Astrocyte (in vitro differentiated cells and primary cell): ENCODE data around the gene RTL10. TPM values are rescaled to one million over a fixed set of nuclear protein-coding genes. Genes with fewer than 3 reads are reported as not detected.

Experiments
- DNase-seq: peaks from one replicate; pipeline ENCODE4 v3.0.0-alpha.2; 2010; ENCODE audit warnings: low read depth
- FAIRE-seq: peaks from 2 replicates; lab custom pipeline; 2011; peaks lifted over from hg19 to GRCh38; lab: Jason Lieb, UNC
- H2AFZ ChIP-seq: 2 replicates; pipeline ENCODE4 v1.6.0; 2012; ENCODE audit warnings: low read depth, low read length, inconsistent platforms
- H3K27ac ChIP-seq: 2 replicates; pipeline ENCODE4 v1.5.1; 2011; ENCODE audit warnings: low read depth, low read length, inconsistent platforms
- H3K27me3 ChIP-seq: 2 replicates; pipeline ENCODE4 v1.6.0; 2011; ENCODE audit warnings: low read length, inconsistent platforms; ENCODE audit not compliant: insufficient read depth
- H3K36me3 ChIP-seq: 2 replicates; pipeline ENCODE4 v1.5.1; 2011; ENCODE audit warnings: low read length, inconsistent platforms; ENCODE audit not compliant: insufficient read depth
- H3K4me1 ChIP-seq: 2 replicates; pipeline ENCODE4 v1.5.1; 2011; ENCODE audit warnings: low read length, inconsistent platforms; ENCODE audit not compliant: insufficient read depth
- H3K4me2 ChIP-seq: 2 replicates; pipeline ENCODE4 v1.6.0; 2012; ENCODE audit warnings: low read length, inconsistent platforms
- H3K4me3 ChIP-seq: 2 replicates; pipeline ENCODE4 v1.5.1; 2011; ENCODE audit warnings: low read depth, mild to moderate bottlenecking, low read length, inconsistent platforms; ENCODE audit not compliant: insufficient read depth
- H3K79me2 ChIP-seq: 2 replicates; pipeline ENCODE4 v1.6.0; 2012; ENCODE audit warnings: mild to moderate bottlenecking, low read length, inconsistent platforms; ENCODE audit not compliant: insufficient read depth
- H3K9ac ChIP-seq: 2 replicates; pipeline ENCODE4 v1.6.0; 2012; ENCODE audit warnings: mild to moderate bottlenecking, low read length, inconsistent platforms
- H3K9me3 ChIP-seq: 2 replicates; pipeline ENCODE4 v1.5.1; 2012; ENCODE audit warnings: low read depth, mild to moderate bottlenecking, low read length, inconsistent platforms; ENCODE audit not compliant: insufficient read depth
- H4K20me1 ChIP-seq: 2 replicates; pipeline ENCODE4 v1.6.0; 2012; ENCODE audit warnings: low read length, inconsistent platforms; ENCODE audit not compliant: insufficient read depth
- H3K27ac Mint-ChIP-seq: one replicate; pipeline ENCODE4 v1.8.0; 2021; ENCODE audit warnings: mild to moderate bottlenecking, mixed read lengths; ENCODE audit not compliant: unreplicated experiment
- H3K27me3 Mint-ChIP-seq: one replicate; pipeline ENCODE4 v1.8.0; 2021; ENCODE audit warnings: low read depth, mixed read lengths; ENCODE audit not compliant: unreplicated experiment
- H3K36me3 Mint-ChIP-seq: one replicate; pipeline ENCODE4 v1.8.0; 2021; ENCODE audit warnings: low read depth, mixed read lengths; ENCODE audit not compliant: unreplicated experiment
- H3K4me1 Mint-ChIP-seq: one replicate; pipeline ENCODE4 v1.8.0; 2021; ENCODE audit warnings: low read depth, mixed read lengths; ENCODE audit not compliant: unreplicated experiment
- H3K4me3 Mint-ChIP-seq: one replicate; pipeline ENCODE4 v1.8.0; 2021; ENCODE audit warnings: mild to moderate bottlenecking, moderate library complexity, mixed read lengths; ENCODE audit not compliant: unreplicated experiment
- H3K9me3 Mint-ChIP-seq: one replicate; pipeline ENCODE4 v1.8.0; 2021; ENCODE audit warnings: mild to moderate bottlenecking, mixed read lengths; ENCODE audit not compliant: unreplicated experiment
- EZH2 ChIP-seq: IDR thresholded peaks from 2 replicates; pipeline ENCODE4 v1.6.1; 2012; ENCODE audit warnings: mild to moderate bottlenecking, low read length, inconsistent platforms; ENCODE audit not compliant: insufficient read depth
- total RNA-seq: library from RNA; stranded (reverse); gene quantifications from 2 replicates; pipeline ENCODE4 v1.2.1, GENCODE V29; 2021
- TF ChIP-seq, protein P1 (sequence below): IDR thresholded peaks from 2 replicates; pipeline ENCODE4 v1.5.1; 2011; ENCODE audit warnings: low read depth, mild to moderate bottlenecking, inconsistent platforms, low read length, moderate library complexity; ENCODE audit not compliant: insufficient read depth

The RTL10 gene
- total RNA-seq, 1 donor from 2014 or later = 43.0 TPM

DNA sequence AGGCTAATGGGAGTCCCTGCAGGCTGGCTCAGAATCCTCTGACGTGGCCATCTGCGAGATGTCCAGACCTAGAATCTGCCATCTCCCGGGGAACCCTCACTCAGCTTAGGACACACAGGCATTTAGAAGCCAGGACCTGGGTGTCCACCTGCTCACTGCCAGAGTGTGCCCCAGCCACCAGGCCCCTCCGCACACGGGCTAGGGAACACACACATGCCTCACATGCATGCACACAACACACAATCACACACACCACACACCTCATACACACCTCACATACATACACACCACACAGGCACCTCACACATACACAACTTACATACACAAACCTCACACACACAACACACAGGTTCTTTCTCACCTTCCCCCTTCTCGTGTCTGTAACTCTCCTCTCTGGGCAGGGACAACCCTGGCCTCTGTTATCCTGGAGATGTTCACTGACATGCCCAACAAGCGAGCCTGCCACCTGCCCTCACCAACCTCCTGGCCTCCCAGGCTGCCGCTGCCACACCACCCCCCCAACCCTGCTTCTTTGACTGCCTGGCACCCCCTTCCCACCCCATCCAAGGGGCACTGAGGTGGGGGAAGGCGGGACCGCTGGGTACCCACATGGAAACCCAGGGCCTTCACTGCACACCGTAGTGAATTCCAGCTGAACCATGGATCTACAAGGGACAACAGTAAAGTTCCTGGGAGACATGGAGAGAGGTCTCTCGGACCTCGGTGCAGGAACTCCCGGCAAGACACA is 38.1 kb downstream of the RTL10 start:
- H3K27ac Mint-ChIP-seq = no peak overlapping the region
- H3K4me1 Mint-ChIP-seq = peaks cover 2% of the 10 kb centered on the region

DNA sequence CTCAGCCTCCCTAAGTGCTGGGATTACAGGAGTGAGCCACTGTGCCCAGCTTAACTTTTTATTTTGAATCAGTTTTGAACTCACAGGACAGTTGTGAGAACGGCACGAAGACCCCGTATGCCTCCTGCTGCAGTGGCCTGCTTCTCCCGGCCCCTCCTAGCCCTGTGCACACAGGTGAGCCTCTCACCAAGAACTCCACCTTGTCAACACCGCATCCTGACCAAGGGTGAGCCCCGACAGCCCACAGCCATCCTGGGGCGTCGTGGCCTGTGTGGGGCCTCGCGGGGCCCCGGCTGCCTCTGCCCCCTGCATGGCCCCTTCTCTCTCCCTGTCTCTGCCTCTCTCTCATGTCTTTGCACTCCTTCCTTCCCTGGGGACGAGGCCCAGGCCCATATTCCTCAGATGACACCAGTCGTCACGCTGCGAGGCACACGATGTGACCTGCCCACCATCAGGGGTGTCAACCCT is 38.8 kb downstream of the RTL10 start:
- Histone ChIP-seq H3K4me1 (peaks cover 7% of the 10 kb centered on the region), H3K9me3 (no peaks in the 10 kb centered on the region), H3K4me3 (no peak overlapping the region), H3K27ac (no peak overlapping the region), H3K27me3 (no peaks in the 10 kb centered on the region), H3K79me2 (no peaks in the 10 kb centered on the region), H2AFZ (no peak overlapping the region), H4K20me1 (peaks cover 9% of the 10 kb centered on the region), H3K36me3 (no peaks in the 10 kb centered on the region), H3K4me2 (no peak overlapping the region), H3K9ac (no peak overlapping the region)
- Mint-ChIP-seq H3K27ac (no peak overlapping the region), H3K4me3 (no peak overlapping the region), H3K36me3 (peaks cover 15% of the 10 kb centered on the region), H3K27me3 (peaks cover 6% of the 10 kb centered on the region), H3K4me1 (peaks cover 9% of the 10 kb centered on the region), H3K9me3 (no peaks in the 10 kb centered on the region)
- DNase-seq (no peak), FAIRE-seq (no peak)
- TF ChIP-seq, protein P1, sequence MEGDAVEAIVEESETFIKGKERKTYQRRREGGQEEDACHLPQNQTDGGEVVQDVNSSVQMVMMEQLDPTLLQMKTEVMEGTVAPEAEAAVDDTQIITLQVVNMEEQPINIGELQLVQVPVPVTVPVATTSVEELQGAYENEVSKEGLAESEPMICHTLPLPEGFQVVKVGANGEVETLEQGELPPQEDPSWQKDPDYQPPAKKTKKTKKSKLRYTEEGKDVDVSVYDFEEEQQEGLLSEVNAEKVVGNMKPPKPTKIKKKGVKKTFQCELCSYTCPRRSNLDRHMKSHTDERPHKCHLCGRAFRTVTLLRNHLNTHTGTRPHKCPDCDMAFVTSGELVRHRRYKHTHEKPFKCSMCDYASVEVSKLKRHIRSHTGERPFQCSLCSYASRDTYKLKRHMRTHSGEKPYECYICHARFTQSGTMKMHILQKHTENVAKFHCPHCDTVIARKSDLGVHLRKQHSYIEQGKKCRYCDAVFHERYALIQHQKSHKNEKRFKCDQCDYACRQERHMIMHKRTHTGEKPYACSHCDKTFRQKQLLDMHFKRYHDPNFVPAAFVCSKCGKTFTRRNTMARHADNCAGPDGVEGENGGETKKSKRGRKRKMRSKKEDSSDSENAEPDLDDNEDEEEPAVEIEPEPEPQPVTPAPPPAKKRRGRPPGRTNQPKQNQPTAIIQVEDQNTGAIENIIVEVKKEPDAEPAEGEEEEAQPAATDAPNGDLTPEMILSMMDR = no peak
- no peak for TF ChIP-seq EZH2

More for the DNA sequence above, 38.1 kb downstream of the RTL10 start:
- Histone ChIP-seq H3K79me2 (no peaks in the 10 kb centered on the region), H3K4me2 (no peak overlapping the region), H3K36me3 (no peaks in the 10 kb centered on the region), H3K9ac (no peak overlapping the region), H3K9me3 (no peaks in the 10 kb centered on the region), H3K4me1 (peaks cover under 1% of the 10 kb centered on the region), H2AFZ (no peak overlapping the region), H3K4me3 (no peak overlapping the region), H3K27me3 (no peaks in the 10 kb centered on the region), H3K27ac (no peak overlapping the region), H4K20me1 (peaks cover 5% of the 10 kb centered on the region)
- no peak for TF ChIP-seq EZH2
- TF ChIP-seq, protein P1 = no peak
- Mint-ChIP-seq H3K4me3 (no peak overlapping the region), H3K27me3 (peaks cover 6% of the 10 kb centered on the region), H3K9me3 (no peaks in the 10 kb centered on the region), H3K36me3 (peaks cover 13% of the 10 kb centered on the region)
- FAIRE-seq (no peak), DNase-seq (no peak)
